BLaER1 (cell line): ENCODE measurements around the gene TSPOAP1.
A peak's percentile ranks its signal among the peaks of the same experiment; 100 is the strongest.

Experiments used
- H3K27ac ChIP-seq: shearing (Covaris generic); formaldehyde crosslinking; 2 replicates; pipeline ENCODE4 v1.8.1; 2022
- H3K27me3 ChIP-seq: shearing (Covaris generic); formaldehyde crosslinking; 2 replicates; pipeline ENCODE4 v1.8.1; 2022
- H3K36me3 ChIP-seq: shearing (Covaris generic); formaldehyde crosslinking; 2 replicates; pipeline ENCODE4 v1.8.1; 2022
- H3K4me1 ChIP-seq: shearing (Covaris generic); formaldehyde crosslinking; 2 replicates; pipeline ENCODE4 v1.8.1; 2022
- H3K4me2 ChIP-seq: shearing (Covaris generic); formaldehyde crosslinking; 2 replicates; pipeline ENCODE4 v1.8.1; 2022
- H3K4me3 ChIP-seq: shearing (Covaris generic); formaldehyde crosslinking; 2 replicates; pipeline ENCODE4 v1.8.1; 2022
- H3K9ac ChIP-seq: shearing (Covaris generic); formaldehyde crosslinking; 2 replicates; pipeline ENCODE4 v1.8.1; 2022
- H3K9me3 ChIP-seq: shearing (Covaris generic); formaldehyde crosslinking; 2 replicates; pipeline ENCODE4 v1.8.1; 2022
- H4K20me1 ChIP-seq: shearing (Covaris generic); formaldehyde crosslinking; 2 replicates; pipeline ENCODE4 v1.8.1; 2022
- Cebpa-rat ChIP-seq: shearing (Covaris generic); IDR thresholded peaks from 2 replicates; pipeline ENCODE4 v1.8.1; 2022

TSPOAP1 gene

DNA sequence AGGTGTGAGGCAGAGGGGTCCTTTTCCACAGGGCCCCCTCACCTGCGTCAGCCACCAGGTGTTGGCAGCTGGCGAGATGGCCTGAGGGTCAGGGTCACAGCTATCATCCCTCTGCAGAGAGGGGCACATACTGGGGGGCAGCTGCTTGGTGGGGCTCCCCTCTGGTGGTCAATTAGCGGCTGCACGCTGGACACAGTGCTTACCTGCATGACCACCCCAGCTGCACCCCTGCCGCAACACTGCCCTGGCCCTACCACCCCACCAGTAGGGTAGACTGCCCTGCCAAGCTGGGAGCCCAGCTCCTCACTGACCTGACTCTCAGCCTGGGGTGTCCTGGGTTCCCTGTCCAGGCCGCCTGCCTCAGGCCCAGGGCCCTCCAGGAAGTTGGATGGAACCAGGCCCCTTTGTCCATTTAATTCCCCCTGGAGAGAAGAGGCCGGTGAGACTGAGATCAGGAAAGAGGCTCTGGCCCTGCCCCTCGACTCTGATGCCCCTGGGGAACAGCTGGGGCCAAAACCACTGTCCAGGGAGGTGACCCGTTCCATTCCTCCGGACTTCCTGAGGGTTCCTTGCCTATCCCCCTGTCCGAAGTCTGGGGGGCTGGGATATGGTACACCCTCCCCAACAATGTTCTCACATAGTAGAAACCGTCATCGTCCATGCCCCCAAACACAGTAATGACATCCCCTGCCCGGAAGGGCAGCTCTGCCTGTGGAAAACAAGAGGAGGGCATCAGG, 23.7 kb downstream of the TSPOAP1 start:
- Histone ChIP-seq H3K9me3 (no peaks in the 10 kb centered on the region), H3K9ac (no peak overlapping the region), H4K20me1 (no peaks in the 10 kb centered on the region), H3K4me1 (peaks cover 32% of the 10 kb centered on the region), H3K4me3 (no peak overlapping the region), H3K4me2 (peak overlapping the region; percentile 60; the same call in 1 of the 2 replicates), H3K27me3 (no peaks in the 10 kb centered on the region), H3K27ac (peak overlapping the region; percentile 58), H3K36me3 (peaks cover 81% of the 10 kb centered on the region)
- no peak for TF ChIP-seq Cebpa-rat

DNA sequence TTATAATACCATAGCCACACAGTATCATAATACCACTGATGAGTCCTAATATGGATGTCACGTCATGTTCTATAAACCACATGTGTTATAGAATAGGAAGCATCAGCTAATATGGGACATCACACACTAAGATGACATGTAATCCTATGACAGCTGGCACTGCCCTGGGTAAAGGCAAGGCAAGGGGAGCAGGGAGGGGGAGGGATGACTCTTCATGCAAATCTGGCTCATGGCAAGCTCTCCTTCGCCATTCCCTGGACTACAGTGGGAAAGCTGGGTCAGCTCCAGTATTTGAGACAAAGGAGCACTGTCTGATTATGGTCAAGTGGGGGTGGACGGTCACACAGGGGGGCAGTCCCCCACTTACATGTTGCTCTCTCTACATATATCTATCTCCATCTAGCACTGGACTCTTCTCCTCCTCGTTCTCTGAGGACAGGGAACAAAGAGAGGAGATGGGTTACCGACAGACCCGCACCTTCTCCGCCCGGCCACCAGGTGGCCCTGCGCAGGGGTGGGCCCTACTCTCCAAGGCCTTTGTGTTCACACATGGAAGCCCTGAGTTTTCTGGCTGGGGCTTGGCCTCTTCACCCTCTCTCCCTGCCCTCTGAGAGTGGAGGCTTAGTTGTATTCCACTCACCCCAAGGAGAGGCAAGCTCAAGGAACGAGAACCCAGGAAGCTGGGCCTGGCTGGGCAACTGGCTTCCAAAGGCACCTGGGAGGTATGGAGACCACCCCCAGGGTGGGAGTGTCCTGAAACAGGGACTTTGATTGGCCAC, 24.4 kb downstream of the TSPOAP1 start:
- H3K9ac ChIP-seq, result no peak overlapping the region
- peak overlapping the region; percentile 58 for H3K27ac ChIP-seq
- H3K36me3 ChIP-seq, result peaks cover 74% of the 10 kb centered on the region

DNA sequence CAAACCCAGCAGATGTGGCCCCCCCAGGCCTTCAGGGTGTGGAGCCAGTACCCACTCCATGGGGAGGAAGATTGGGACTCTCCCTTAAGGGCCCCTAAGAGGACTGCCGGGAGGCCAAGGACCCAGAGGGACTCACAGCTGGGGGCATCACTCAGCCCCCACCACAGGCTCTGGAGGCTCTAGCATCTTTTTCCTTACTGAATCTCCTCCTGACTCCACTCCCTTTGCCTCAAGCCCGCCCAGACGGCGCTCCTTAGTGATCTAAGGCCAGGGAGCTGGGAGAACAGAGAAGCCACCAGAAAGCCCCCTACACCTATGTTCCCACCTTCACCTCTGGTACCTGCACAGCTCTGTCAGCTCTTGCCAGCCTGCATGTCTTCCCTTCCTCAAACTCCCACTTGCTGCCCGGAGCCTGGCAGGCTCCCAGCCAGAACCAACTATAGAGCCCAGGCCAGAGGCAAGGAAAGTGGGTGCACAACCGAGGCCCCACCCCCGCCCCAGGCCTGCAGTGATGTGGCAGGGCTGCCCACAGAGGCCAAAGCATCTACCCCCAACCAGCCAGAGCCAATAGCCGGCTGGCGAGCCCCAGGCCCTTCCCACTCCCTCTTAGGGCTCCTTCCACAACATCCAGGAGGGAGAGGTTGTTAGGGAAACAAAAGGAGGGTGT, 25.5 kb downstream of the TSPOAP1 start:
- Histone ChIP-seq H3K27ac (peak overlapping the region; percentile 48), H3K27me3 (no peaks in the 10 kb centered on the region), H4K20me1 (no peaks in the 10 kb centered on the region), H3K9me3 (no peaks in the 10 kb centered on the region), H3K4me3 (no peak overlapping the region), H3K36me3 (peaks cover 62% of the 10 kb centered on the region), H3K4me1 (peaks cover 32% of the 10 kb centered on the region), H3K4me2 (peak overlapping the region; percentile 60), H3K9ac (0 out of 2 replicates have a peak overlapping the region, but pooled peaks have one; percentile 24)
- TF ChIP-seq Cebpa-rat, result no peak

More for the DNA sequence above, 24.4 kb downstream of the TSPOAP1 start:
- H3K4me3 ChIP-seq, result no peak overlapping the region
- H3K9me3 ChIP-seq, result no peaks in the 10 kb centered on the region
- peaks cover 32% of the 10 kb centered on the region for H3K4me1 ChIP-seq
- TF ChIP-seq Cebpa-rat, result no peak
- H3K4me2 ChIP-seq, result peak overlapping the region; percentile 60
- H3K27me3 ChIP-seq, result no peaks in the 10 kb centered on the region
- H4K20me1 ChIP-seq, result no peaks in the 10 kb centered on the region

DNA sequence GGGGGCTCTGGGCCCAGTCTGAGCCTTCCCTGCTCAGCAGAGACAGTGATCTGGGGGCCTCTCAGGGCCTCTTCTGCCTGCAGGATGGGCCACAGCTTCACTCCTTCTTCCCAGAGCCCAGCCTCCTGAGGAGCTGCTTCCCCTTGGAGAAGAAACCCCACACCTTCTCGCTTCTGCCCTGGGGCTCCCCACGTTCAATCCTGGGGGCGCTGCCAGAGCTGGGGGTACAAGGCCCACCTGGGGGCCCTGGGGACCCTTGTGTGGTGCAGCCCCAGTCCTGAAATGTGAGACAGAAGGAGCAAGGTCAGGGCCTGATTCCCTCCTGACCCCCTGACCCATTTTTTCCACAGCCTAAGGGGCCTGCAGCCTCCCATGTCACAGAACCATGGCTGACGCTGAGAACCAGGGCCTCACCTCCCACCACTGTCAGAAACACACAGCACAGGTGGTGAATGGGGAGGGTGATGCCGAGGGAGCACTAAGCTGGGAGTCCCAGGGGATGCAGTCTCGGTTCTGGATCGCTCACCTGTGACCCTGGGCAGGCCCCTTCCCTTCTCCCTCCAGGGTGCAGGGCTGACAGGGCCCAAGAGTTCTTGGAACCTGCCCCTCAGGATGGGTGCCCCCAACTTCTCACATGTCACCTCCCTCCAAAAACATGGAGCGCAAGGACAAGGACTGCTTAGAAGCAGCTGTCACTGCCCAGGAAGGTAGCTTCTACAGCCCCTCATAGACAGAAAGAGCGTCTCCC, 26.2 kb downstream of the TSPOAP1 start:
- Histone ChIP-seq H4K20me1 (no peaks in the 10 kb centered on the region), H3K36me3 (peaks cover 55% of the 10 kb centered on the region), H3K27me3 (no peaks in the 10 kb centered on the region), H3K4me3 (no peak overlapping the region), H3K9ac (0 out of 2 replicates have a peak overlapping the region, but pooled peaks have one; percentile 24), H3K4me1 (peaks cover 32% of the 10 kb centered on the region), H3K27ac (peak overlapping the region; percentile 48), H3K4me2 (peak overlapping the region; percentile 60), H3K9me3 (no peaks in the 10 kb centered on the region)
- TF ChIP-seq Cebpa-rat, result no peak

DNA sequence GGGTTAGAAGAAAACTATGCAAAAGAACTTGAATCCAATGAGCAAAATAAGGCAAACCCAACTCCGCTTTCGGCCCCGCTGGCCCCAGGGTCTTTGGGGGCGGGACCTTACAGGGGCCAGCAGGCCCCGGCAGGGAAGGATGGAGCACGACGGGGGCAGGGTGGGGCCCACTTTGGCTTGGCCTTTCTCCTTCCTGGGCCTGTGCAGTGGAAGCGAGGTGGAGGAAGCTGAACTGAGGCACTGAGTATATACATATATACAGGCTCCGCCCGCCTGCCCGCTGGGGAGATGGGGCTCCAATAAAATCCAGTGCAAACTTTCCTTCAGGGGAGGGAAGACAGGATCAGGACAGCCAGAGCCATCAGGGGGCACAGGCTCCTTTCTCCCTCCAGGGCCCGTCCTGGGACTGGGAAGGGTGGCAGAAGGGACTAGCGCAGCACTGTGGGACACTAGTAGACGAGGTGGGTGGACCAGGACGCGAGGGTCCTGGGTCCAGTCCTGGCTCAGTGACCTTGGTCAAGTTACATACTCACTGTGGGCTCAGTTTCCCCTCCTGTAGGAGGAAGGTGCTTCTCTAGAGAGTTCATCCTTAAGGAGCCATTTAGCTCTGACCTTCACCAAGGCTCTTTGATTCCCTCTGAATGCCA, 27.0 kb downstream of the TSPOAP1 start:
- Histone ChIP-seq H3K9ac (no peak overlapping the region), H3K4me3 (no peak overlapping the region), H3K36me3 (peaks cover 48% of the 10 kb centered on the region), H3K4me1 (peaks cover 32% of the 10 kb centered on the region), H3K9me3 (no peaks in the 10 kb centered on the region), H3K27me3 (no peaks in the 10 kb centered on the region), H3K27ac (no peak overlapping the region; the same call in 1 of the 2 replicates), H4K20me1 (no peaks in the 10 kb centered on the region), H3K4me2 (no peak overlapping the region)
- no peak for TF ChIP-seq Cebpa-rat

DNA sequence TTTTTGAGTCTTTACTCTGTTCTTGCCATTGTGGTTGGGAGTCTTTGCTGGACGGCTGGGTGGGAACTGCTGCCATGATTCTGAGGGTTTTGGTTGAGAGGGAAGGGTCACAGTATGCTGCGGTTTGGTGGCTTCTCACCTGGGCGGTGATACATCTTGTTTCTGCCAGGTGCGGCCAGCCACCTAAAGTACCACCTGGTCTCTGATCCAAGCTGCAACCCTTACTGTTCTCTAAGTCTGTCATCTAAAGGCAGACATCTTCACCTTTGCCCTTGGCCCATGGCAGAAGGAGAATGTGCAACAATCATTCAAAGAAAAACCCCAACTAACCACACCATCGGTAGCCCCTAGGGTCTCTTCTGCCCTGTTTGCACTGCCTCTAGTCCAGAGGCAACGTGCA, 28.3 kb downstream of the TSPOAP1 start:
- Histone ChIP-seq H3K4me3 (no peak overlapping the region), H3K4me2 (no peak overlapping the region), H4K20me1 (no peaks in the 10 kb centered on the region), H3K9ac (no peak overlapping the region), H3K27ac (no peak overlapping the region), H3K27me3 (no peaks in the 10 kb centered on the region), H3K36me3 (peaks cover 38% of the 10 kb centered on the region), H3K9me3 (no peaks in the 10 kb centered on the region), H3K4me1 (peaks cover 32% of the 10 kb centered on the region)
- TF ChIP-seq Cebpa-rat, result no peak

DNA sequence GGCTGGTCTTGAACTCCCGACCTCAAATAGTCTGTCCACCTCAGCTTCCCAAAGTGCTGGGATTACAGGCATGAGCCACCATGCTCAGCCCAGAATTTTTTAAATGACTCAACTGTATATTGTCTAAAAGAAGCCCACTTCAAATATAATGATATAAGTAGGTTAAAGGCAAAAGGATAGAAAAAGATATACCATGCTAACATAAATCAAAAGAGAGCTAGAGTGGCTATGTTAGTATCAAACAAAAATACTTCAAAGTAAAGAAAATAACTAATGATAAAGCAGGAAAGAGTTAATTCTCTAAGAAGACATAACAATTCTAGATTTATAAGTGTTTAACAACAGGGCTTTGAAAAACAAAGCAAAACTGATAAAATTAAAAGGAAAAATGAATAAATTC, 34.6 kb downstream of the TSPOAP1 start:
- Histone ChIP-seq H3K27ac (no peak overlapping the region), H3K36me3 (no peaks in the 10 kb centered on the region), H3K4me3 (no peak overlapping the region), H4K20me1 (no peaks in the 10 kb centered on the region), H3K4me1 (no peaks in the 10 kb centered on the region), H3K27me3 (no peaks in the 10 kb centered on the region), H3K4me2 (no peak overlapping the region), H3K9ac (no peak overlapping the region), H3K9me3 (no peaks in the 10 kb centered on the region)
- TF ChIP-seq Cebpa-rat, result no peak

DNA sequence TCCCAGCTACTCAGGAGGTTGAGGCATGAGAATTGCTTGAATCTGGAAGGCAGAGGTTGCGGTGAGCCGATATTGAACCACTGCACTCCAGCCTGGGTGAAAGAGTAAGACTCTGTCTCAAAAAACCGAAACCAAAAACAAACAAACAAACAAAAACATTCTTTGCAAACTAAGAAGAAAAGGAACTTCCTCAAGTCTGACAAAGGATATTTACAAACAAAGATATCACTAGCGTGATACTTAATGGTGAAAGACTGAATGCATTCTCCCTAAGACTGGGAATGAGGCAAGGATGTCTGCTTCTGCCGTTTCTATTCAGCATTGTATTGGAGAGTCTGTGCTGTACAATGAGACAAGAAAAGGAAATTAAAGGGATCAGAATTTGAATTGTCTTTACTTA, 37.3 kb downstream of the TSPOAP1 start:
- H3K4me2 ChIP-seq, result no peak overlapping the region
- no peaks in the 10 kb centered on the region for H3K27me3 ChIP-seq
- H3K36me3 ChIP-seq, result no peaks in the 10 kb centered on the region
- no peaks in the 10 kb centered on the region for H3K9me3 ChIP-seq
- no peak overlapping the region for H3K27ac ChIP-seq
- no peak overlapping the region for H3K9ac ChIP-seq
- no peak for TF ChIP-seq Cebpa-rat
- H4K20me1 ChIP-seq, result no peaks in the 10 kb centered on the region
- H3K4me1 ChIP-seq, result no peaks in the 10 kb centered on the region
- H3K4me3 ChIP-seq, result no peak overlapping the region

DNA sequence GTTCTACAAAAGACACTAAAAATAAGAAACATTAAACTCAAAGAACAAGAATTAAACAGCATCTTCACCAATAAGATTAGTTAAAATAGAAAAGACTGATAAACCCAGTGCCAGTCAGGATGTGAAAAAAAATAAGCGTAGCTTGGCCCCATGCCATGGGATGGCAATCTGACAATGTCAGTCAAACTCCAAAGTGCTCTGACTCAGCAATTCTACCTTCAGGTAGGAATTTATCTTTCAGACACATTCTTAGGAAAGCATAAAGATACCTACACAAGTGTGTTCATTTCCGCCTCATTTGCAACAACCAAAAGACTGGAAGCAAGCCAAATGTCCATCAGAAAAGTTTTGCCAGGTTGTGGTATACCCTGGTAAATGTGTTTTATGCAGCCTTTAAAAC, 38.7 kb downstream of the TSPOAP1 start:
- Histone ChIP-seq H3K27me3 (no peaks in the 10 kb centered on the region), H3K9me3 (no peaks in the 10 kb centered on the region), H3K4me2 (no peak overlapping the region), H4K20me1 (no peaks in the 10 kb centered on the region), H3K4me1 (peaks cover 10% of the 10 kb centered on the region), H3K36me3 (no peaks in the 10 kb centered on the region), H3K27ac (no peak overlapping the region), H3K4me3 (no peak overlapping the region), H3K9ac (no peak overlapping the region)
- no peak for TF ChIP-seq Cebpa-rat
